ENCODE data around the gene CLN6. TPM values are rescaled to one million over a fixed set of nuclear protein-coding genes. Genes with fewer than 3 reads are reported as not detected.
"Not testable (repeated sequence)": the region's sequence is repeated elsewhere in the genome, so short reads cannot be mapped to it uniquely, and the experiment has no call there.

The CLN6 gene
- polyA plus RNA-seq, 1 experiment: 25.4 TPM

DNA sequence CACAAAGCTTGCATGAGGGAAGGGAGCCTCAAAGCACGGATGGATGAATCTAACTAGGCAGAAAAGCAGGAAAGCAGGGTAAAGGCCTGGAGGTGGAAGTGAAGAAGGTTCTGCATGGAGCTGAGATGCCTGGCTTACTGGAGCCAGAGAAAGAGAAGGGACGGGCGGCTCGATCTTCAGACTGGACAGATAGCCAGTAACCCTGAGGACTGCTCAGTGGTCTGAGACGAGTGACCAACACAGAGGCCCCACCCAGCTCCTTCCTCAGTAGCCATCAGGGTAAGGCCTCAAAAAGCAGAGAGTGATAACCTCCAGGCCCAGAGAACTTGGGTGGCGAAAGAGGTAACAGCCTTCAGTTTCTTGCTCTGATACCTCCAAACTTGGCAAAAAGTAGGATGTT lies 6.4 kb downstream of the CLN6 start:
- TF ChIP-seq, protein P1, sequence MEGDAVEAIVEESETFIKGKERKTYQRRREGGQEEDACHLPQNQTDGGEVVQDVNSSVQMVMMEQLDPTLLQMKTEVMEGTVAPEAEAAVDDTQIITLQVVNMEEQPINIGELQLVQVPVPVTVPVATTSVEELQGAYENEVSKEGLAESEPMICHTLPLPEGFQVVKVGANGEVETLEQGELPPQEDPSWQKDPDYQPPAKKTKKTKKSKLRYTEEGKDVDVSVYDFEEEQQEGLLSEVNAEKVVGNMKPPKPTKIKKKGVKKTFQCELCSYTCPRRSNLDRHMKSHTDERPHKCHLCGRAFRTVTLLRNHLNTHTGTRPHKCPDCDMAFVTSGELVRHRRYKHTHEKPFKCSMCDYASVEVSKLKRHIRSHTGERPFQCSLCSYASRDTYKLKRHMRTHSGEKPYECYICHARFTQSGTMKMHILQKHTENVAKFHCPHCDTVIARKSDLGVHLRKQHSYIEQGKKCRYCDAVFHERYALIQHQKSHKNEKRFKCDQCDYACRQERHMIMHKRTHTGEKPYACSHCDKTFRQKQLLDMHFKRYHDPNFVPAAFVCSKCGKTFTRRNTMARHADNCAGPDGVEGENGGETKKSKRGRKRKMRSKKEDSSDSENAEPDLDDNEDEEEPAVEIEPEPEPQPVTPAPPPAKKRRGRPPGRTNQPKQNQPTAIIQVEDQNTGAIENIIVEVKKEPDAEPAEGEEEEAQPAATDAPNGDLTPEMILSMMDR (IDR thresholded peaks at IDR 0.05; ENCODE audit: insufficient read depth, low read depth, low read length): no peak
- no peaks in the 10 kb centered on the region for H3K27me3 ChIP-seq (ENCODE audit: control insufficient read depth, insufficient read depth, low read length)
- no peak overlapping the region for H3K4me3 ChIP-seq (ENCODE audit: low read depth, low read length)
- CTCF ChIA-PET: interaction anchor here (0.6 kb wide), 1 partner anchor 30 kb away, joined by 6 read pairs; no protein-coding TSS in a partner anchor
- POLR2A ChIA-PET: no interaction called here
- DNase-seq (ENCODE audit: low read depth): no peak
- no peaks in the 10 kb centered on the region for H3K36me3 ChIP-seq (ENCODE audit: control insufficient read depth, insufficient read depth, low read length)

DNA sequence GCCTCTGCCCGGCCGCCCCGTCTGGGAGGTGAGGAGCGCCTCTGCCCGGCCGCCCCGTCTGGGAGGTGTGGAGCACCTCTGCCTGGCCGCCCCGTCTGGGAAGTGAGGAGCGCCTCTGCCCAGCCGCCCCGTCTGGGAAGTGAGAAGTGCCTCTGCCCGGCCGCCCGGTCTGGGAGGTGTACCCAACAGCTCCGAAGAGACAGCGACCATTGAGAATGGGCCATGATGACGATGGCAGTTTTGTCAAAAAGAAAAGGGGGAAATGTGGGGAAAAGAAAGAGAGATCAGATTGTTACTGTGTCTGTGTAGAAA lies 7.1 kb downstream of the CLN6 start:
- DNase-seq (ENCODE audit: low read depth); H3K4me3 ChIP-seq (ENCODE audit: low read depth, low read length); H3K27me3 ChIP-seq (ENCODE audit: control insufficient read depth, insufficient read depth, low read length); CTCF ChIA-PET; POLR2A ChIA-PET; H3K36me3 ChIP-seq (ENCODE audit: control insufficient read depth, insufficient read depth, low read length): not testable (repeated sequence)

DNA sequence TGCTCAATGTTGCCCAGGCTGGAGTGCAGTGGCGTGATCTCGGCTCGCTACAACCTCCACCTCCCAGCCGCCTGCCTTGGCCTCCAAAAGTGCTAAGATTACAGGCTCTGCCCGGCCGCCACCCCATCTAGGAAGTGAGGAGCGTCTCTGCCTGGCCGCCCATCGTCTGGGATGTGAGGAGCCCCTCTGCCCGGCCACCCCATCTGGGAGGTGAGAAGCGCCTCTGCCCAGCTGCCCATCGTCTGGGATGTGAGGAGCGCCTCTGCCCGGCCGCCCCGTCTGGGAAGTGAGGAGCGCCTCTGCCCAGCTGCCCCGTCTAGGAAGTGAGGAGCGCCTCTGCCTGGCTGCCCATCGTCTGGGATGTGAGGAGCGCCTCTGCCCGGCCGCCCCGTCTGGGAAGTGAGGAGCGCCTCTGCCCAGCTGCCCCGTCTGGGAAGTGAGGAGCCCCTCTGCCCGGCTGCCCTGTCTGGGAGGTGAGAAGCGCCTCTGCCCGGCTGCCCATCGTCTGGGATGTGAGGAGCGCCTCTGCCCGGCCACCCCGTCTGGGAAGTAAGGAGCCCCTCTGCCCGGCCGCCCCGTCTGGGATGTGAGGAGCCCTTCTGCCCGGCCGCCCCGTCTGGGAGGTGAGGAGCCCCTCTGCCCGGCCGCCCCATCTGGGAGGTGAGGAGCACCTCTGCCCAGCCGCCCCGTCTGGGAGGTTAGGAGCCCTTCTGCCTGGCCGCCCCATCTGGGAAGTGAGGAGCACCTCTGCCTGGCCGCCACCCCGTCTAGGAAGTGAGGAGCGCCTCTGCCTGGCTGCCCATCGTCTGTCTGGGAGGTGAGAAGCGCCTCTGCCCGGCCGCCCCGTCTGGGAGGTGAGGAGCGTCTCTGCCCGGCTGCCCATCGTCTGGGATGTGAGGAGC lies 7.7 kb downstream of the CLN6 start:
- H3K27me3 ChIP-seq (ENCODE audit: control insufficient read depth, insufficient read depth, low read length); H3K4me3 ChIP-seq (ENCODE audit: low read depth, low read length); DNase-seq (ENCODE audit: low read depth); POLR2A ChIA-PET; H3K36me3 ChIP-seq (ENCODE audit: control insufficient read depth, insufficient read depth, low read length): not testable (repeated sequence)
- CTCF ChIA-PET: interaction anchor here (1.8 to 3.3 kb wide), 2 partner anchors 10 to 11 kb away, joined by 5 to 22 read pairs; no protein-coding TSS in a partner anchor

DNA sequence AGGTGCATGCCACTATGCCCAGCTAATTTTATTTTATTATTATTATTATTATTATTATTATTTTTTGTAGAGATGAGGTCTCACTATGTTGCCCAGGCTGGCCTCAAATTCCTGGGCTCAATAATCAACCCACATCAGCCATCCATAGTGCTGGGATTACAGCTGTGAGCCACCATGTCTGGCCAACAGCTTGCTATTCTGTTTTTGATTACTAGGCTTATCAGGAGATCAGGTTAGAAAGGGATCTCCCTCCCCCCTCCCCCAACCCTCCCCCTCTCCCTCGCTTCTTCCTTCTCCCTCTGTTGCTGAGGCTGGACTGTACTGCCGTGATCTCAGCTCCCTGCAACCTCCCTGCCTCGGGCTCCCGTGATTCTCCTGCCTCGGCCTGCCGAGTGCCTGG lies 8.6 kb downstream of the CLN6 start:
- ChIA-PET POLR2A (no interaction called here), CTCF (interaction anchor here (1.8 to 3.3 kb wide), 2 partner anchors 10 to 11 kb away, joined by 5 to 22 read pairs; no protein-coding TSS in a partner anchor)
- H3K4me3 ChIP-seq (ENCODE audit: low read depth, low read length): no peak overlapping the region
- no peak for DNase-seq (ENCODE audit: low read depth)
- TF ChIP-seq, protein P1 (IDR thresholded peaks at IDR 0.05; ENCODE audit: insufficient read depth, low read depth, low read length): no peak
- no peaks in the 10 kb centered on the region for H3K27me3 ChIP-seq (ENCODE audit: control insufficient read depth, insufficient read depth, low read length)
- no peaks in the 10 kb centered on the region for H3K36me3 ChIP-seq (ENCODE audit: control insufficient read depth, insufficient read depth, low read length)

DNA sequence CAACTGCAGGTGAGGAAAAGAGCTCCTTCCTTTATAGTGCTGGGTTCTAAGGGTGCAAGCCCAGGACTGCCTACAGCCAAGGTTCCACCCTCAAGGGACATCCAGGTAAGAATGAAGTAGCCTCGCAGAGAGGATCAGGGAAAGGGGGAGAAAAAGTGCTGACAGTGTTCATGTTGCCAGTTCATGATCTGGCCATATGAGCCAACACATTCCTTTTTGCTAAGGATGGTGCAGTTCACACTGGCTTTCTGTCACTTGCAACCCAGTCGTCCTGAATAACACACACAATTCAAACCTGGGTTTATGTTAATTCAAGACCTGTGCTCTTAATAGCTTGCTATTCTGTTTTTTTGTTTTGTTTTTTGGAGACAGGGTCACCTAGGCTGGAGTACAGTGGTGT lies 9.0 kb downstream of the CLN6 start:
- ChIA-PET CTCF (interaction anchor here (1.8 to 3.3 kb wide), 2 partner anchors 9 to 11 kb away, joined by 5 to 22 read pairs; no protein-coding TSS in a partner anchor), POLR2A (no interaction called here)
- TF ChIP-seq, protein P1 (IDR thresholded peaks at IDR 0.05; ENCODE audit: insufficient read depth, low read depth, low read length): no peak
- DNase-seq (ENCODE audit: low read depth): no peak
- no peaks in the 10 kb centered on the region for H3K27me3 ChIP-seq (ENCODE audit: control insufficient read depth, insufficient read depth, low read length)
- H3K4me3 ChIP-seq (ENCODE audit: low read depth, low read length): no peak overlapping the region
- H3K36me3 ChIP-seq (ENCODE audit: control insufficient read depth, insufficient read depth, low read length): no peaks in the 10 kb centered on the region

DNA sequence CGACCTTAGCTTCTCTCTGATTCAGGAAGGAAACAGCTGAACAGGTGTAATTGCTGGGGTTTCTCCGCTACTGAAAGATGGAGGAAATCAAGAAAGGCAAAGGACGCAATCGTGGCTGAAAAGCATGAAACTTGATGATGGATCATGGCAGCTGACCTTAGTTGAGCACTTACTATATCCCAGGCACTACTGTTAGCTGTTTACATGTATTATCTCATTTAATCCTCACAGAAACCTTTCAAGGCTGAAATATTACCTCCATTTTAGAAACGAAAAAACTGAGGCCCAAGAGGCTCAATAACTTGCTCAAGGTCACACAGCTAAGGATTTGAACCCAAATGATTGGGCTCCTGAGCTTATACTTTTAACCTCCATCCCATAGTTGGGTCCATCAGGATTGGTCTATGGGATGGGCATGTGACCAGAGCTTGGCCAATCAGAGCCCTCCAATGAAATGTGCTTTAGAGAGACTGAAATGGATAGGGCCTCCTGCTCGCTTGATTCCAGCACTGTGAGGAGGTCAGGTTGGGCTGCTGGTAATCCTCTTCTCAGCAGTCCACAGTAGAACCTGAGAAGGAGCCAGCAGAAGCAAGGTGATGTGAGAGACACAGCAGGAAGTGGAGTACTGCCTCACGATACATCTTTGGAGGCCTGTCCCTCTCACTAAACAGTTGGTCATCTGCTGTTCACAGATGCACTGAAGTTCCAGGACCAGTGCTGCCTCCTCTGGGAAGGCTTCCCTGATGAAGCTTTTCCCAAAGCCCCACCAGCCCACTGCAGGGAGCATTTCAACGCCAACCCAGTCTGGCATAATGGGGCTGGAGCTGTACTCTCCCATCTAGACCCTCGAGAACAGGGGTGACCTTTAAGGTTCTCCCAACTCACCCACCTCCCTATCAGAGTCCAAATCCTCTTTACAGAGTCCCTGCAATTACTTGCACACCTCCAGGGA lies 10.4 kb downstream of the CLN6 start:
- H3K4me3 ChIP-seq (ENCODE audit: low read depth, low read length): no peak overlapping the region
- TF ChIP-seq, protein P1 (IDR thresholded peaks at IDR 0.05; ENCODE audit: insufficient read depth, low read depth, low read length): no peak
- H3K36me3 ChIP-seq (ENCODE audit: control insufficient read depth, insufficient read depth, low read length): no peaks in the 10 kb centered on the region
- ChIA-PET POLR2A (no interaction called here), CTCF (interaction anchor here (0.9 to 3.3 kb wide), 2 partner anchors 8 to 11 kb away, joined by 3 to 22 read pairs; no protein-coding TSS in a partner anchor)
- H3K27me3 ChIP-seq (ENCODE audit: control insufficient read depth, insufficient read depth, low read length): no peaks in the 10 kb centered on the region
- DNase-seq (ENCODE audit: low read depth): no peak

Data from BJ (cell line).